ENCODE measurements around the gene CELF4.

DNA sequence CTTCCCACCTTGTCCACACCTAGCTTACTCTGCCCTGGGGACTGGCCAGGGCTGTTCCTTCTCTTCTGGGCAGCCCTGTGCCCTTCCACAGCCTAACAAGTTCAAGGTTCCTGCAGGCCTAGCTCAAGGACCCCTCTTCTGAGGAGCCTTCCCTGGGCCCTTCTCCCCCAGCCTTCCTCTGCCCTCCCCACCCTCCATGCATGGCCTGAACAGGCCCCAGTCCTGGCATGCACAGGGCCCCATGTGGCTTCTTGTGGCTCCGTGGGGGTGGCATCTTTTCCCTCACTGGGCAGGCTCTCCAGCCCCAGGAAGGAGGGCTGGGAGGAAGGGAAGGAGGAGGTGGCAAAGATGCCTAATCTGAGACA, 162.9 kb downstream of the CELF4 start:
- TF ChIP-seq, protein P1, sequence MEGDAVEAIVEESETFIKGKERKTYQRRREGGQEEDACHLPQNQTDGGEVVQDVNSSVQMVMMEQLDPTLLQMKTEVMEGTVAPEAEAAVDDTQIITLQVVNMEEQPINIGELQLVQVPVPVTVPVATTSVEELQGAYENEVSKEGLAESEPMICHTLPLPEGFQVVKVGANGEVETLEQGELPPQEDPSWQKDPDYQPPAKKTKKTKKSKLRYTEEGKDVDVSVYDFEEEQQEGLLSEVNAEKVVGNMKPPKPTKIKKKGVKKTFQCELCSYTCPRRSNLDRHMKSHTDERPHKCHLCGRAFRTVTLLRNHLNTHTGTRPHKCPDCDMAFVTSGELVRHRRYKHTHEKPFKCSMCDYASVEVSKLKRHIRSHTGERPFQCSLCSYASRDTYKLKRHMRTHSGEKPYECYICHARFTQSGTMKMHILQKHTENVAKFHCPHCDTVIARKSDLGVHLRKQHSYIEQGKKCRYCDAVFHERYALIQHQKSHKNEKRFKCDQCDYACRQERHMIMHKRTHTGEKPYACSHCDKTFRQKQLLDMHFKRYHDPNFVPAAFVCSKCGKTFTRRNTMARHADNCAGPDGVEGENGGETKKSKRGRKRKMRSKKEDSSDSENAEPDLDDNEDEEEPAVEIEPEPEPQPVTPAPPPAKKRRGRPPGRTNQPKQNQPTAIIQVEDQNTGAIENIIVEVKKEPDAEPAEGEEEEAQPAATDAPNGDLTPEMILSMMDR (IDR thresholded peaks at IDR 0.05): no peak
- TF ChIP-seq POLR2AphosphoS5 (IDR thresholded peaks at IDR 0.05): no peak
- TF ChIP-seq POLR2A (IDR thresholded peaks at IDR 0.05): no peak
